SK-N-SH treated with all-trans-retinoic acid at 6 μM for 48 hours (cell line): ENCODE results near the gene TRAK1.

Experiments
- ATAC-seq: fragments of 200-7000 bp; cut with Tn5 transposase; 3 replicates; pipeline ENCODE4 v1.9.1; 2020; ENCODE audit warnings: mild to moderate bottlenecking, moderate library complexity
- ARNTL ChIP-seq: fragments of 450-650 bp; formaldehyde crosslinking; IDR thresholded peaks from 2 replicates; pipeline ENCODE4 v1.5.0; 2020; ENCODE audit warnings: low read depth, mild to moderate bottlenecking, moderate library complexity, borderline replicate concordance
- BACH2 ChIP-seq: fragments of 250-450 bp; sonication (Bioruptor Pico); IDR thresholded peaks from 2 replicates; pipeline ENCODE4 v1.9.0; 2021; ENCODE audit warnings: mild to moderate bottlenecking, borderline replicate concordance
- CSDC2 ChIP-seq: fragments of 250-450 bp; sonication (Bioruptor Pico); IDR thresholded peaks from 2 replicates; pipeline ENCODE4 v1.5.0; 2020; ENCODE audit warnings: mild to moderate bottlenecking, moderate library complexity
- CSRNP3 ChIP-seq: fragments of 250-450 bp; sonication (Bioruptor Pico); IDR thresholded peaks from 2 replicates; pipeline ENCODE4 v1.5.1; 2021; ENCODE audit warnings: mild to moderate bottlenecking, moderate library complexity
- ESRRG ChIP-seq: fragments of 250-450 bp; sonication (Bioruptor Pico); IDR thresholded peaks from 2 replicates; pipeline ENCODE4 v1.6.1; 2021; ENCODE audit warnings: mild to moderate bottlenecking
- GLIS3 ChIP-seq: fragments of 250-450 bp; sonication (Bioruptor Pico); IDR thresholded peaks from 2 replicates; pipeline ENCODE4 v1.5.0; 2020; ENCODE audit warnings: mild to moderate bottlenecking, moderate library complexity
- ISL1 ChIP-seq: fragments of 250-450 bp; sonication (Bioruptor Pico); IDR thresholded peaks from 2 replicates; pipeline ENCODE4 v2.1.2; 2022; ENCODE audit warnings: mild to moderate bottlenecking, moderate library complexity
- OSR1 ChIP-seq: fragments of 250-450 bp; sonication (Bioruptor Pico); IDR thresholded peaks from 2 replicates; pipeline ENCODE4 v1.8.0; 2022; ENCODE audit warnings: moderate library complexity, mild to moderate bottlenecking, inconsistent platforms
- PATZ1 ChIP-seq: fragments of 250-450 bp; sonication (Bioruptor Pico); IDR thresholded peaks from 2 replicates; pipeline ENCODE4 v1.8.0; 2020; ENCODE audit warnings: mild to moderate bottlenecking, moderate library complexity, borderline replicate concordance
- POU6F1 ChIP-seq: fragments of 250-450 bp; sonication (Bioruptor Pico); IDR thresholded peaks from 2 replicates; pipeline ENCODE4 v1.8.0; 2021; ENCODE audit warnings: low read depth, mild to moderate bottlenecking, moderate library complexity, borderline replicate concordance
- PPARA ChIP-seq: fragments of 250-450 bp; sonication (Bioruptor Pico); IDR thresholded peaks from 2 replicates; pipeline ENCODE4 v1.5.0; 2020; ENCODE audit warnings: mild to moderate bottlenecking, borderline replicate concordance
- RARB ChIP-seq: fragments of 250-450 bp; sonication (Bioruptor Pico); IDR thresholded peaks from 2 replicates; pipeline ENCODE4 v1.8.0; 2021; ENCODE audit warnings: mild to moderate bottlenecking, moderate library complexity
- SNAI2 ChIP-seq: fragments of 250-450 bp; sonication (Bioruptor Pico); IDR thresholded peaks from 2 replicates; pipeline ENCODE4 v1.5.0; 2020; ENCODE audit warnings: mild to moderate bottlenecking, moderate library complexity
- TCF4 ChIP-seq: fragments of 250-450 bp; sonication (Bioruptor Pico); IDR thresholded peaks from 2 replicates; pipeline ENCODE4 v1.8.0; 2021; ENCODE audit warnings: mild to moderate bottlenecking, moderate library complexity, borderline replicate concordance
- ZC3H10 ChIP-seq: fragments of 250-450 bp; sonication (Bioruptor Pico); IDR thresholded peaks from 2 replicates; pipeline ENCODE4 v1.5.1; 2021; ENCODE audit warnings: mild to moderate bottlenecking, moderate library complexity
- ZFP3 ChIP-seq: fragments of 250-450 bp; sonication (Bioruptor Pico); IDR thresholded peaks from 2 replicates; pipeline ENCODE4 v1.5.0; 2020; ENCODE audit warnings: mild to moderate bottlenecking, moderate library complexity
- ZFP30 ChIP-seq: fragments of 450-650 bp; formaldehyde crosslinking; IDR thresholded peaks from 2 replicates; pipeline ENCODE4 v1.5.0; 2022; ENCODE audit warnings: mild to moderate bottlenecking, moderate library complexity
- ZNF565 ChIP-seq: fragments of 450-650 bp; formaldehyde crosslinking; conservative IDR thresholded peaks from 2 replicates; pipeline ENCODE4 v1.5.0; 2020; ENCODE audit warnings: low read depth, mild to moderate bottlenecking, moderate library complexity
- ZNF70 ChIP-seq: fragments of 450-650 bp; formaldehyde crosslinking; IDR thresholded peaks from 2 replicates; pipeline ENCODE4 v1.5.0; 2020; ENCODE audit warnings: mild to moderate bottlenecking, moderate library complexity
- ZNF8 ChIP-seq: fragments of 450-650 bp; formaldehyde crosslinking; IDR thresholded peaks from 2 replicates; pipeline ENCODE4 v1.5.0; 2020; ENCODE audit warnings: mild to moderate bottlenecking, moderate library complexity
- TF ChIP-seq, protein P1 (sequence below): fragments of 250-450 bp; sonication (Bioruptor Pico); IDR thresholded peaks from 2 replicates; pipeline ENCODE4 v1.5.1; 2020; ENCODE audit warnings: low read depth, mild to moderate bottlenecking, moderate library complexity
- TF ChIP-seq, protein P2 (sequence below): fragments of 250-450 bp; sonication (Bioruptor Pico); IDR thresholded peaks from 2 replicates; pipeline ENCODE4 v1.5.0; 2020; ENCODE audit warnings: mild to moderate bottlenecking, moderate library complexity

The TRAK1 gene

GRCh38 chr3:42184651-42185443 is 93.7 kb downstream of the TRAK1 start:
- ATAC-seq = no peak
- TF ChIP-seq CSRNP3 (CRISPR knock-in tag) (no peak), ZNF70 (CRISPR knock-in tag) (no peak), BACH2 (CRISPR knock-in tag) (no peak), TCF4 (CRISPR knock-in tag) (no peak), OSR1 (CRISPR knock-in tag) (no peak), PATZ1 (CRISPR knock-in tag) (no peak), ZC3H10 (no peak)
- TF ChIP-seq, protein P1, sequence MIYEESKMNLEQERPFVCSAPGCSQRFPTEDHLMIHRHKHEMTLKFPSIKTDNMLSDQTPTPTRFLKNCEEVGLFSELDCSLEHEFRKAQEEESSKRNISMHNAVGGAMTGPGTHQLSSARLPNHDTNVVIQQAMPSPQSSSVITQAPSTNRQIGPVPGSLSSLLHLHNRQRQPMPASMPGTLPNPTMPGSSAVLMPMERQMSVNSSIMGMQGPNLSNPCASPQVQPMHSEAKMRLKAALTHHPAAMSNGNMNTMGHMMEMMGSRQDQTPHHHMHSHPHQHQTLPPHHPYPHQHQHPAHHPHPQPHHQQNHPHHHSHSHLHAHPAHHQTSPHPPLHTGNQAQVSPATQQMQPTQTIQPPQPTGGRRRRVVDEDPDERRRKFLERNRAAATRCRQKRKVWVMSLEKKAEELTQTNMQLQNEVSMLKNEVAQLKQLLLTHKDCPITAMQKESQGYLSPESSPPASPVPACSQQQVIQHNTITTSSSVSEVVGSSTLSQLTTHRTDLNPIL = no peak

DNA sequence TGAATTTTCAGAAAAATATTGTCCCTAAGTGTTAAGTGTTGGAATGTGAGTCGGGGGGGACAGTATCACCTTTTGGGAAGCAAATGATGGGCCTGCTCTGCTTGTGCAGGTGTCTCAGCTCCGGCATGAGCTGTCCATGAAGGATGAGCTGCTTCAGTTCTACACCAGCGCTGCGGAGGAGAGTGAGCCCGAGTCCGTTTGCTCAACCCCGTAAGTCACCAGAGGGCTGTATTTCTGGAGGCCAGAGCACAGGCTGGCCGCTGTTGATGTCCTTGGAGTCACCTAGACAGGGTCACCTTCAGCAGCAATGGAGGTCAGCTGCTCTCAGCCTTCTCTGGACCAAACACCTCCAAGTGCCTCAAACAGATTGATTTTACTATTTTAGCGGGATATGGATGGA is 96.8 kb downstream of the TRAK1 start:
- ATAC-seq = no peak
- TF ChIP-seq OSR1 (CRISPR knock-in tag) = no peak
- no peak for TF ChIP-seq TCF4 (CRISPR knock-in tag)
- no peak for TF ChIP-seq ZNF8 (CRISPR knock-in tag)
- TF ChIP-seq SNAI2 (CRISPR knock-in tag) = no peak
- no peak for TF ChIP-seq ZNF565
- no peak for TF ChIP-seq ZFP3 (CRISPR knock-in tag)
- TF ChIP-seq GLIS3 (CRISPR knock-in tag) = no peak
- no peak for TF ChIP-seq CSDC2 (CRISPR knock-in tag)
- no peak for TF ChIP-seq ZC3H10
- TF ChIP-seq POU6F1 (CRISPR knock-in tag) = no peak
- TF ChIP-seq ISL1 (CRISPR knock-in tag) = no peak
- TF ChIP-seq RARB (CRISPR knock-in tag) = no peak
- no peak for TF ChIP-seq ZNF70 (CRISPR knock-in tag)
- no peak for TF ChIP-seq ESRRG
- TF ChIP-seq PPARA (CRISPR knock-in tag) = no peak
- TF ChIP-seq ZFP30 (CRISPR knock-in tag) = no peak
- TF ChIP-seq, protein P1 = no peak

- no peak for ATAC-seq
- no peak for TF ChIP-seq ISL1 (CRISPR knock-in tag)
- no peak for TF ChIP-seq ZC3H10
- TF ChIP-seq ZFP3 (CRISPR knock-in tag) = no peak
- TF ChIP-seq ESRRG = no peak
- TF ChIP-seq CSDC2 (CRISPR knock-in tag) = no peak
- TF ChIP-seq POU6F1 (CRISPR knock-in tag) = no peak
- no peak for TF ChIP-seq BACH2 (CRISPR knock-in tag)
- TF ChIP-seq, protein P2, sequence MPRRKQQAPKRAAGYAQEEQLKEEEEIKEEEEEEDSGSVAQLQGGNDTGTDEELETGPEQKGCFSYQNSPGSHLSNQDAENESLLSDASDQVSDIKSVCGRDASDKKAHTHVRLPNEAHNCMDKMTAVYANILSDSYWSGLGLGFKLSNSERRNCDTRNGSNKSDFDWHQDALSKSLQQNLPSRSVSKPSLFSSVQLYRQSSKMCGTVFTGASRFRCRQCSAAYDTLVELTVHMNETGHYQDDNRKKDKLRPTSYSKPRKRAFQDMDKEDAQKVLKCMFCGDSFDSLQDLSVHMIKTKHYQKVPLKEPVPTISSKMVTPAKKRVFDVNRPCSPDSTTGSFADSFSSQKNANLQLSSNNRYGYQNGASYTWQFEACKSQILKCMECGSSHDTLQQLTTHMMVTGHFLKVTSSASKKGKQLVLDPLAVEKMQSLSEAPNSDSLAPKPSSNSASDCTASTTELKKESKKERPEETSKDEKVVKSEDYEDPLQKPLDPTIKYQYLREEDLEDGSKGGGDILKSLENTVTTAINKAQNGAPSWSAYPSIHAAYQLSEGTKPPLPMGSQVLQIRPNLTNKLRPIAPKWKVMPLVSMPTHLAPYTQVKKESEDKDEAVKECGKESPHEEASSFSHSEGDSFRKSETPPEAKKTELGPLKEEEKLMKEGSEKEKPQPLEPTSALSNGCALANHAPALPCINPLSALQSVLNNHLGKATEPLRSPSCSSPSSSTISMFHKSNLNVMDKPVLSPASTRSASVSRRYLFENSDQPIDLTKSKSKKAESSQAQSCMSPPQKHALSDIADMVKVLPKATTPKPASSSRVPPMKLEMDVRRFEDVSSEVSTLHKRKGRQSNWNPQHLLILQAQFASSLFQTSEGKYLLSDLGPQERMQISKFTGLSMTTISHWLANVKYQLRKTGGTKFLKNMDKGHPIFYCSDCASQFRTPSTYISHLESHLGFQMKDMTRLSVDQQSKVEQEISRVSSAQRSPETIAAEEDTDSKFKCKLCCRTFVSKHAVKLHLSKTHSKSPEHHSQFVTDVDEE = no peak
- no peak for TF ChIP-seq ARNTL (CRISPR knock-in tag)
- TF ChIP-seq ZNF8 (CRISPR knock-in tag) = no peak
- TF ChIP-seq OSR1 (CRISPR knock-in tag) = no peak
- TF ChIP-seq RARB (CRISPR knock-in tag) = no peak
- no peak for TF ChIP-seq ZNF70 (CRISPR knock-in tag)
- no peak for TF ChIP-seq GLIS3 (CRISPR knock-in tag)
- no peak for TF ChIP-seq SNAI2 (CRISPR knock-in tag)
- no peak for TF ChIP-seq TCF4 (CRISPR knock-in tag)
- TF ChIP-seq CSRNP3 (CRISPR knock-in tag) = no peak
Measured at GRCh38 chr3:42188376-42188775, 97.2 kb downstream of the TRAK1 start.
